Body of pancreas (tissue), 4 donors: ENCODE results near the gene DSP. TPM values are rescaled to one million over a fixed set of nuclear protein-coding genes. Genes with fewer than 3 reads are reported as not detected.

ENCODE experiments used
- ATAC-seq: fragments of 150-250 bp; one replicate; pipeline ENCODE4 v1.9.1; 2016
- DNase-seq, 4 donors: peaks; one replicate each; pipeline ENCODE4 v3.0.0-alpha.2; 2019
- H3K27ac ChIP-seq, 4 donors: fragments of 200-600 bp; sonication (generic); 1 replicate in 3 of 4; 2 replicates in 1 of 4; pipeline versions ENCODE4 v1.5.1 to v1.6.1; 2016 to 2019; ENCODE audit warnings: mild to moderate bottlenecking in 1 of 4, mixed read lengths in 1 of 4, moderate library complexity in 1 of 4
- H3K27me3 ChIP-seq, 2 donors: fragments of 200-600 bp; sonication (generic); one replicate each; pipeline ENCODE4 v1.6.0; 2016; ENCODE audit warnings: mild to moderate bottlenecking in 1 of 2
- H3K36me3 ChIP-seq, 2 donors: fragments of 200-600 bp; sonication (generic); replicated peaks in 1 of 2; 2 replicates each; pipeline ENCODE4 v1.5.1; 2016; ENCODE audit warnings: low read depth in 2 of 2; ENCODE audit not compliant: insufficient read depth in 1 of 2
- H3K4me1 ChIP-seq: fragments of 200-600 bp; sonication (generic); one replicate; pipeline ENCODE4 v1.6.0; 2016
- H3K4me3 ChIP-seq, 2 donors: fragments of 200-600 bp; sonication (generic); 1 replicate in 1 of 2; 2 replicates in 1 of 2; pipeline ENCODE4 v1.5.1; 2016 to 2019
- H3K9me3 ChIP-seq, 3 donors: fragments of 200-600 bp; sonication (generic); 1 replicate in 2 of 3; 2 replicates in 1 of 3; pipeline ENCODE4 v1.5.1; 2016
- POLR2A ChIP-seq, 3 donors: fragments of 450-650 bp; IDR thresholded peaks; one replicate each; pipeline ENCODE4 v1.6.1; 2016; ENCODE audit warnings: antibody characterized with exemption in 3 of 3, mild to moderate bottlenecking in 2 of 3
- WGBS, 2 donors: methylation state at CpG; one replicate each; pipeline ENCODE4 v1.1.5; 2017; 5-methylcytosine and 5-hydroxymethylcytosine counted together
- intact Hi-C: fragments of 100-400 bp; cut with DNase I; formaldehyde crosslinking; loops from one replicate; pipeline ENCODE4 v1.15.1; 2023
- total RNA-seq, 2 donors: library from RNA; depleted of rRNA; stranded (reverse); fragments of >200 nt; gene quantifications; one replicate each; pipeline ENCODE4 v1.1.0, GENCODE V29; 2016
- TF ChIP-seq, protein P1 (sequence below), 7 experiments: fragments of 450-650 bp in 4 of 7; fragments of 200-600 bp in 3 of 7; sonication (generic) in 3 of 7; IDR thresholded peaks; one replicate each; pipeline ENCODE4 v1.5.1; 2016 to 2019; ENCODE audit warnings: antibody characterized with exemption in 7 of 7

DSP gene
- total RNA-seq, 2 donors from 2014 or later = 85.0 to 127 TPM

DNA sequence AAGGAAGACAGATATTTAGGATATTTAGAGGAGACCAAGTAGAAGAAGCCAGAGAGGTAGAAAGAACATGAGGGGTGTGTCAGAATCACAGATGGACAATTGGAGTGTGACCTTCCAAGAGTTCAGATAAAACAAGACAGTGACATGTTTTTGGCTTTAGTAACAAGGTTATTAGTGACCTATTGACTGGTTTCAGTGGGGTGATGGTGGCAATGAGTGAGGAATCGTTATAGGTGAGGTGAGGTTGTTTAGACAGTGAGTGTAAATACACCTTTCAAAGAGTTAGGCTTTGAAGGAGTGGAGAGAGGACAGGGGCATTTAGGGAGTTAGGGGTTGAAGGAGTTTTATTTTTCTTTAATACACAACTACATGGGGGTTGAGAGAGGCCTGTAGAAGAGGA is 51.8 kb downstream of the DSP start:
- Histone ChIP-seq H3K4me3 (no peak overlapping the region), H3K27me3 (no peaks in the 10 kb centered on the region), H3K4me1 (peaks cover 25% of the 10 kb centered on the region), H3K27ac (no peak overlapping the region), H3K9me3 (no peaks in the 10 kb centered on the region), H3K36me3 (peaks cover 3 to 7% of the 10 kb centered on the region in 2 donors)
- intact Hi-C loops = no loop called here
- TF ChIP-seq, protein P1, sequence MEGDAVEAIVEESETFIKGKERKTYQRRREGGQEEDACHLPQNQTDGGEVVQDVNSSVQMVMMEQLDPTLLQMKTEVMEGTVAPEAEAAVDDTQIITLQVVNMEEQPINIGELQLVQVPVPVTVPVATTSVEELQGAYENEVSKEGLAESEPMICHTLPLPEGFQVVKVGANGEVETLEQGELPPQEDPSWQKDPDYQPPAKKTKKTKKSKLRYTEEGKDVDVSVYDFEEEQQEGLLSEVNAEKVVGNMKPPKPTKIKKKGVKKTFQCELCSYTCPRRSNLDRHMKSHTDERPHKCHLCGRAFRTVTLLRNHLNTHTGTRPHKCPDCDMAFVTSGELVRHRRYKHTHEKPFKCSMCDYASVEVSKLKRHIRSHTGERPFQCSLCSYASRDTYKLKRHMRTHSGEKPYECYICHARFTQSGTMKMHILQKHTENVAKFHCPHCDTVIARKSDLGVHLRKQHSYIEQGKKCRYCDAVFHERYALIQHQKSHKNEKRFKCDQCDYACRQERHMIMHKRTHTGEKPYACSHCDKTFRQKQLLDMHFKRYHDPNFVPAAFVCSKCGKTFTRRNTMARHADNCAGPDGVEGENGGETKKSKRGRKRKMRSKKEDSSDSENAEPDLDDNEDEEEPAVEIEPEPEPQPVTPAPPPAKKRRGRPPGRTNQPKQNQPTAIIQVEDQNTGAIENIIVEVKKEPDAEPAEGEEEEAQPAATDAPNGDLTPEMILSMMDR (IDR thresholded peaks at IDR 0.05) = no peak
- TF ChIP-seq POLR2A (IDR thresholded peaks at IDR 0.05) = no peak
- no peak for ATAC-seq
- no peak for DNase-seq
- WGBS, 2 donors = 14 to 25% methylated on average over 1 of the region's 1 CpG

DNA sequence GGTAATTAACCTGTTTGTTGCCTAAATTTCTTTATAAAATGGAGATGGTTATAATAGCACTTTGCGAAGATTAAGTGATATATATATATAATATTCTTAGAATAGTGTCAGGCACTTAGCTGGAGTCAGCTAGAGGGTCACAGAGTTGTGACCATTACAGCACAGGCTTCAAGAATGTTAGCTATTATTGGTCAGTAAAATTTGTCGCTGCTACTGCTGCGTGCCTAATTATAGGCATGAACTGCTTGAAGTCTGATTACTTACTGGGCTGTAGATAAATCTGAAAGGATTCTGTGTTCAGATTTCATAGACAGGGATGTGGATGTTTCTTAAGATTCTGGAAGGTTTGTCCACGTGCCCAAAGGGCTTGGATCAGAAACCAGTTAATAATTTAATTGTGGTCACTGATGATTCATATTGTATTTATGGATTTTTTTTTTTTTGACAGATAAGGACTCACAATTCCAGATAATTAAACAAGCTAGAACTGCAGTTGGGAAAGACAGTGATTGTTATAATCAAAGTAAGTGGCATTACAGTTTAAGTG is 53.2 kb downstream of the DSP start:
- no peaks in the 10 kb centered on the region for H3K9me3 ChIP-seq
- H3K27me3 ChIP-seq = no peaks in the 10 kb centered on the region
- H3K4me3 ChIP-seq = no peak overlapping the region
- H3K4me1 ChIP-seq = peaks cover 25% of the 10 kb centered on the region
- no peak for DNase-seq
- no peak overlapping the region for H3K27ac ChIP-seq
- TF ChIP-seq POLR2A (IDR thresholded peaks at IDR 0.05) = no peak
- TF ChIP-seq, protein P1 (IDR thresholded peaks at IDR 0.05) = no peak
- no peak for ATAC-seq
- peaks cover 3 to 7% of the 10 kb centered on the region in 2 donors for H3K36me3 ChIP-seq
- WGBS, 2 donors = 70 to 73% methylated on average over 4 of the region's 4 CpGs
- intact Hi-C loops = no loop called here

DNA sequence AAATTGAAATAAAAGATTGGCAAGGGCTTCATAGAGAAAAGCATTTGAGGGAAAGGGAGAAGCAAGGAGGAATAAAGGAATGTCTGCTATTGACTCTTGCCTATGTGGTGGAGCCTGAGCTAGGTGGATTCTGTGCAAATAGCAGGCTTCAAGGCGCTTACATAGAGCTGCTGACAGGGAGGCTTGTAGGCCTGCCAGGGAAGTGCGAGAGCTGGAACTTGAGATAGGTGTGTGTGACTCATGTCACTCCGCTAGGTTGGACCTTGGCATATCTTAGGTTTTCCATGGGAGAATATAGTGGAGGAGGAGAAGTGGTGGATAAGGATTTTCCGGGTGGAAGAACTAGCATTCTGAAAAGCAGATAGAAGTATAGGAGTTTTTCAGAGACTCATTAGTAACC is 62.5 kb downstream of the DSP start:
- intact Hi-C loops = no loop called here
- 56 to 72% methylated on average over 4 of the region's 4 CpGs for WGBS, 2 donors
- Histone ChIP-seq H3K4me3 (no peak overlapping the region), H3K27ac (no peak overlapping the region), H3K9me3 (no peaks in the 10 kb centered on the region), H3K27me3 (no peaks in the 10 kb centered on the region), H3K36me3 (peaks cover 12 to 41% of the 10 kb centered on the region in 2 donors), H3K4me1 (peaks cover 3% of the 10 kb centered on the region)
- DNase-seq (no peak), ATAC-seq (no peak)
- TF ChIP-seq POLR2A (IDR thresholded peaks at IDR 0.05) = no peak
- TF ChIP-seq, protein P1 (IDR thresholded peaks at IDR 0.05) = no peak

DNA sequence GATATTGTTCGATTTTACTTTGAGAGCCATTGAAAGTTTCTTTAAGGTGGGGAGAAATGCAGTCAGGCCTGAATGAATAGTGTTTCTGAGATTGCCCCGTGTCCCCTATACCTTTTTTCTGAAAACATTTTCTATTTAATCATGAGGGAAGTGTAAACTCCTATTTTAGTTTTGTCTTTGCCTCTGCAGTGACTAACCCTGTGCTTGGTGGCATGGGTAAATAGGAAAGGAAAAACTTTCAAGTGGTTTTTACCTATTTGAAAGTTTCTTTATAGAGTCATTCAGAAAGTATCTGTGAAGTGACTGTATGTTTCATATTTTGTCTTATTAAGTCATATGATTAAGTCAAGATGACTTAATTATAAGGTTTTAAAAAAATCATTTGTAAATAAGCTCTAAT is 63.0 kb downstream of the DSP start:
- H3K36me3 ChIP-seq = peaks cover 12 to 46% of the 10 kb centered on the region in 2 donors
- no peak for TF ChIP-seq POLR2A (IDR thresholded peaks at IDR 0.05)
- TF ChIP-seq, protein P1 (IDR thresholded peaks at IDR 0.05) = no peak
- ATAC-seq (no peak), DNase-seq (no peak)
- intact Hi-C loops = no loop called here
- H3K4me3 ChIP-seq = no peak overlapping the region
- peaks cover 3% of the 10 kb centered on the region for H3K4me1 ChIP-seq
- WGBS, 2 donors = 81 to 89% methylated on average over 2 of the region's 2 CpGs
- no peaks in the 10 kb centered on the region for H3K27me3 ChIP-seq
- no peak overlapping the region for H3K27ac ChIP-seq
- no peaks in the 10 kb centered on the region for H3K9me3 ChIP-seq
